Gastroesophageal sphincter (tissue), 4 donors: ENCODE results near the gene FAM222B. TPM values are rescaled to one million over a fixed set of nuclear protein-coding genes. Genes with fewer than 3 reads are reported as not detected.

Experiments
- ATAC-seq: fragments of 150-250 bp; one replicate; pipeline ENCODE4 v1.9.1; 2016; ENCODE audit warnings: mild to moderate bottlenecking, moderate library complexity
- H3K27ac ChIP-seq, 4 donors: fragments of 200-600 bp; sonication (generic) in 3 of 4; 1 replicate in 3 of 4; 2 replicates in 1 of 4; pipeline ENCODE4 v1.5.1; 2016 to 2019
- H3K27me3 ChIP-seq: fragments of 200-600 bp; sonication (generic); one replicate; pipeline ENCODE4 v1.5.1; 2019
- H3K36me3 ChIP-seq, 2 donors: fragments of 200-600 bp; sonication (generic); one replicate each; pipeline ENCODE4 v1.5.1; 2019; ENCODE audit warnings: control low read depth in 1 of 2
- H3K4me1 ChIP-seq, 3 donors: fragments of 200-600 bp; sonication (generic); 1 replicate in 2 of 3; 2 replicates in 1 of 3; pipeline ENCODE4 v1.5.1; 2016 to 2019; ENCODE audit warnings: control low read depth in 2 of 3
- H3K4me3 ChIP-seq, 2 donors: fragments of 200-600 bp; sonication (generic); one replicate each; pipeline ENCODE4 v1.5.1; 2019; ENCODE audit warnings: mild to moderate bottlenecking in 1 of 2, moderate library complexity in 1 of 2
- H3K9me3 ChIP-seq, 3 donors: fragments of 200-600 bp; sonication (generic); one replicate each; pipeline ENCODE4 v1.5.1; 2017 to 2019; ENCODE audit warnings: control low read depth in 2 of 3
- CTCF ChIP-seq, 4 experiments: fragments of 200-600 bp in 2 of 4; fragments of 450-650 bp in 2 of 4; sonication (generic) in 1 of 4; IDR thresholded peaks; one replicate each; pipeline ENCODE4 v1.5.1; 2017 to 2019; ENCODE audit warnings: antibody characterized with exemption in 4 of 4, mild to moderate bottlenecking in 2 of 4, moderate library complexity in 2 of 4
- EP300 ChIP-seq: sonication (generic); formaldehyde crosslinking; IDR thresholded peaks from one replicate; pipeline ENCODE4 v1.6.1; 2017; ENCODE audit warnings: antibody characterized with exemption, mild to moderate bottlenecking
- POLR2A ChIP-seq, 2 donors: fragments of 450-650 bp; IDR thresholded peaks; one replicate each; pipeline ENCODE4 v1.6.1; 2017; ENCODE audit warnings: antibody characterized with exemption in 2 of 2, mild to moderate bottlenecking in 2 of 2, moderate library complexity in 1 of 2
- POLR2AphosphoS5 ChIP-seq: sonication (generic); formaldehyde crosslinking; IDR thresholded peaks from one replicate; pipeline ENCODE4 v1.6.1; 2017; ENCODE audit warnings: antibody characterized with exemption
- WGBS, 2 donors: methylation state at CpG; one replicate each; pipeline ENCODE4 v1.1.5; 2018; ENCODE audit warnings: low coverage in 1 of 2; 5-methylcytosine and 5-hydroxymethylcytosine counted together
- total RNA-seq, 4 donors: library from RNA; depleted of rRNA; stranded (reverse); fragments of >200 nt; gene quantifications; one replicate each; pipeline ENCODE4 v1.1.0, GENCODE V29; 2016

Gene FAM222B
- total RNA-seq = 10 to 100 TPM; 15.5 to 47.6 (median 21.6) TPM

- H3K4me1 ChIP-seq = peaks cover 0 to 35% (median 4%) of the 10 kb centered on the region in 3 donors
- no peaks in the 10 kb centered on the region for H3K9me3 ChIP-seq
- no peaks in the 10 kb centered on the region for H3K36me3 ChIP-seq
- no peaks in the 10 kb centered on the region for H3K27me3 ChIP-seq
- H3K27ac ChIP-seq = peak within 1 kb of the TSS; percentile 5 to 86 (median 86)
- H3K4me3 ChIP-seq = peak within 1 kb of the TSS; percentile 49 to 85
- ATAC-seq = peak; percentile 97
- WGBS, 2 donors = 0% methylated on average over 11 to 22 of the region's 44 CpGs
- TF ChIP-seq EP300 (no peak), POLR2A (IDR thresholded peaks at IDR 0.05) (peak; percentile 61 to 65), CTCF (IDR thresholded peaks at IDR 0.05) (peak in 3 of 4 experiments; percentile 21 to 27 (median 24)), POLR2AphosphoS5 (peak; percentile 76)
These were observed at the start of gene FAM222B for GRCh38 chr17:28842282-28843012. Gene FAM222B (minus strand): TSS chr17:28842790. CDS start chr17:28766667, 76,123 bp downstream.

GRCh38 chr17:28892024-28892423 lies 49.4 kb upstream of the FAM222B start:
- Histone ChIP-seq H3K36me3 (peaks cover 0 to 23% of the 10 kb centered on the region in 2 donors), H3K4me1 (peaks cover 0 to 62% (median 5%) of the 10 kb centered on the region in 3 donors), H3K27ac (peak overlapping the region in 1 of 4 donors; percentile 10), H3K9me3 (no peaks in the 10 kb centered on the region), H3K4me3 (no peak overlapping the region), H3K27me3 (no peaks in the 10 kb centered on the region)
- WGBS, 2 donors = 60 to 96% methylated on average over 1 to 4 of the region's 4 CpGs
- no peak for ATAC-seq
- no peak for TF ChIP-seq POLR2AphosphoS5
- TF ChIP-seq EP300 = no peak
- no peak for TF ChIP-seq POLR2A (IDR thresholded peaks at IDR 0.05)
- TF ChIP-seq CTCF (IDR thresholded peaks at IDR 0.05) = no peak

GRCh38 chr17:28891201-28891600 lies 48.6 kb upstream of the FAM222B start:
- no peak for ATAC-seq
- WGBS, 2 donors = no CpG with 5 or more reads among the region's 1 CpG
- Histone ChIP-seq H3K9me3 (no peaks in the 10 kb centered on the region), H3K36me3 (peaks cover 0 to 31% of the 10 kb centered on the region in 2 donors), H3K27me3 (no peaks in the 10 kb centered on the region), H3K27ac (peak overlapping the region in 1 of 4 donors; percentile 5), H3K4me3 (no peak overlapping the region), H3K4me1 (peaks cover 0 to 54% (median 5%) of the 10 kb centered on the region in 3 donors)
- TF ChIP-seq POLR2AphosphoS5 (no peak), CTCF (IDR thresholded peaks at IDR 0.05) (no peak), EP300 (no peak), POLR2A (IDR thresholded peaks at IDR 0.05) (no peak)

GRCh38 chr17:28889996-28890395 lies 47.4 kb upstream of the FAM222B start:
- no peaks in the 10 kb centered on the region for H3K9me3 ChIP-seq
- H3K36me3 ChIP-seq = peaks cover 0 to 43% of the 10 kb centered on the region in 2 donors
- peaks cover 0 to 44% (median 0%) of the 10 kb centered on the region in 3 donors for H3K4me1 ChIP-seq
- WGBS, 2 donors = 47 to 85% methylated on average over 2 to 3 of the region's 5 CpGs
- H3K4me3 ChIP-seq = no peak overlapping the region
- H3K27me3 ChIP-seq = no peaks in the 10 kb centered on the region
- TF ChIP-seq POLR2A (IDR thresholded peaks at IDR 0.05) = no peak
- no peak for TF ChIP-seq POLR2AphosphoS5
- no peak for TF ChIP-seq EP300
- no peak for TF ChIP-seq CTCF (IDR thresholded peaks at IDR 0.05)
- no peak for ATAC-seq
- peak overlapping the region in 3 of 4 donors; percentile 4 to 40 (median 18) for H3K27ac ChIP-seq

- ATAC-seq = no peak
- no peaks in the 10 kb centered on the region for H3K9me3 ChIP-seq
- H3K27me3 ChIP-seq = no peaks in the 10 kb centered on the region
- TF ChIP-seq EP300 (no peak), POLR2A (IDR thresholded peaks at IDR 0.05) (no peak), CTCF (IDR thresholded peaks at IDR 0.05) (no peak), POLR2AphosphoS5 (no peak)
- no peak overlapping the region for H3K4me3 ChIP-seq
- H3K36me3 ChIP-seq = peaks cover 0 to 55% of the 10 kb centered on the region in 2 donors
- H3K4me1 ChIP-seq = peaks cover 0 to 38% (median 0%) of the 10 kb centered on the region in 3 donors
- H3K27ac ChIP-seq = no peak overlapping the region
- WGBS, 2 donors = 89% methylated on average over 4 of the region's 7 CpGs; no CpG with 5 or more reads in 1 of the 2 donors
These were observed 46.2 kb upstream of the FAM222B start for GRCh38 chr17:28888832-28889231.
